Vagina (tissue), 2 donors: ENCODE results near the gene NUTM2A.
"Not testable (repeated sequence)": the region's sequence is repeated elsewhere in the genome, so short reads cannot be mapped to it uniquely, and the experiment has no call there.

Experiments
- POLR2A ChIP-seq, 2 donors: fragments of 450-650 bp; IDR thresholded peaks; one replicate each; pipeline ENCODE4 v1.6.1; 2017; ENCODE audit warnings: antibody characterized with exemption in 2 of 2, mild to moderate bottlenecking in 2 of 2, moderate library complexity in 2 of 2
- POLR2AphosphoS5 ChIP-seq, 2 donors: sonication (generic); formaldehyde crosslinking; IDR thresholded peaks; one replicate each; pipeline ENCODE4 v1.9.0; 2017; ENCODE audit warnings: antibody characterized with exemption in 2 of 2, mild to moderate bottlenecking in 2 of 2, low read depth in 1 of 2; ENCODE audit not compliant: insufficient read depth in 1 of 2
- TF ChIP-seq, protein P1 (sequence below), 3 experiments: fragments of 450-650 bp in 2 of 3; fragments of 200-600 bp in 1 of 3; sonication (generic) in 1 of 3; IDR thresholded peaks; one replicate each; pipeline ENCODE4 v1.5.1; 2017 to 2019; ENCODE audit warnings: antibody characterized with exemption in 3 of 3, mild to moderate bottlenecking in 2 of 3, moderate library complexity in 2 of 3

DNA sequence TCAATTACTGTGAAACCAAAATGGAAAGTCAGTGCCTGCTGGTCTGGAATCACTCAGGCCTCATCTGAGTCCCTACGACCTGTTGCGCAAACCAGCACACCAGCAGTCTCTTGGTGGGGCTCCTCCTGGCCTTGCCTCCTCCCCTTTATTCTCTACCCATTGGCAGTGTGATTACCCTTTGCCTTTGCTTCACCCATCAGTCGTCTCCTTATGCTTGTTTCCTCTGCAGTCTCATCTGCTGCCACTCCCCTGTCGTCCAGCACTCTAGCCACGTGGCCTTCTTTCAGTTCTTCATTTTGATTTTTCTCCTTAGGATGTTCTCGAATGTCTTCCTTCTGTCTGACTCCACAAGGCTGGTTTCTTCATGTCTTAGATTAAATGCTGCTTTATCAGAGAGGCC is 40.8 kb upstream of the NUTM2A start:
- TF ChIP-seq, protein P1, sequence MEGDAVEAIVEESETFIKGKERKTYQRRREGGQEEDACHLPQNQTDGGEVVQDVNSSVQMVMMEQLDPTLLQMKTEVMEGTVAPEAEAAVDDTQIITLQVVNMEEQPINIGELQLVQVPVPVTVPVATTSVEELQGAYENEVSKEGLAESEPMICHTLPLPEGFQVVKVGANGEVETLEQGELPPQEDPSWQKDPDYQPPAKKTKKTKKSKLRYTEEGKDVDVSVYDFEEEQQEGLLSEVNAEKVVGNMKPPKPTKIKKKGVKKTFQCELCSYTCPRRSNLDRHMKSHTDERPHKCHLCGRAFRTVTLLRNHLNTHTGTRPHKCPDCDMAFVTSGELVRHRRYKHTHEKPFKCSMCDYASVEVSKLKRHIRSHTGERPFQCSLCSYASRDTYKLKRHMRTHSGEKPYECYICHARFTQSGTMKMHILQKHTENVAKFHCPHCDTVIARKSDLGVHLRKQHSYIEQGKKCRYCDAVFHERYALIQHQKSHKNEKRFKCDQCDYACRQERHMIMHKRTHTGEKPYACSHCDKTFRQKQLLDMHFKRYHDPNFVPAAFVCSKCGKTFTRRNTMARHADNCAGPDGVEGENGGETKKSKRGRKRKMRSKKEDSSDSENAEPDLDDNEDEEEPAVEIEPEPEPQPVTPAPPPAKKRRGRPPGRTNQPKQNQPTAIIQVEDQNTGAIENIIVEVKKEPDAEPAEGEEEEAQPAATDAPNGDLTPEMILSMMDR (IDR thresholded peaks at IDR 0.05): not testable (repeated sequence)
- not testable (repeated sequence) for TF ChIP-seq POLR2A (IDR thresholded peaks at IDR 0.05); POLR2AphosphoS5 (IDR thresholded peaks at IDR 0.05; ENCODE audit: insufficient read depth in 1 of 2, low read depth in 1 of 2)
